ENCODE results near the gene MSH3.

GRCh38 chr5:80696450-80696849 is 42.0 kb downstream of the MSH3 start:
- TF ChIP-seq KDM1A (IDR thresholded peaks at IDR 0.05; ENCODE audit: borderline replicate concordance, low read length): no peak
- no peak for TF ChIP-seq CTCF (IDR thresholded peaks at IDR 0.05; ENCODE audit: control extremely low read depth in 1 of 3, insufficient read depth in 1 of 3, low read depth in 1 of 3, low read length in 3 of 3)
- no peak for TF ChIP-seq CBX5 (IDR thresholded peaks at IDR 0.05; ENCODE audit: low read depth, low read length)
- no peak for TF ChIP-seq TAF1 (IDR thresholded peaks at IDR 0.05; ENCODE audit: low read depth, low read length)
- no peak for TF ChIP-seq ZNF274 (IDR thresholded peaks at IDR 0.05; ENCODE audit: borderline replicate concordance, extremely low read depth, low read length)

All from H1 (cell line).